H9 (cell line): Measurements from ENCODE around the gene PALM3. TPM values are rescaled to one million over a fixed set of nuclear protein-coding genes. Genes with fewer than 3 reads are reported as not detected.

Experiments used
- DNase-seq: peaks from one replicate; pipeline ENCODE4 v3.0.0-alpha.2; 2017
- H2AFZ ChIP-seq: one replicate; pipeline ENCODE4 v1.6.1; 2013; ENCODE audit warnings: mild to moderate bottlenecking, low read length, control low read depth, moderate library complexity
- H2AK5ac ChIP-seq: 2 replicates; pipeline ENCODE4 v1.6.1; 2013; ENCODE audit warnings: low read length, control low read depth, mixed read lengths; ENCODE audit not compliant: insufficient read length
- H2BK120ac ChIP-seq: one replicate; pipeline ENCODE4 v1.6.1; 2013; ENCODE audit warnings: low read depth, mild to moderate bottlenecking, low read length, control low read depth, inconsistent platforms; ENCODE audit not compliant: poor library complexity, severe bottlenecking
- H2BK12ac ChIP-seq: 2 replicates; pipeline ENCODE4 v1.6.1; 2013; ENCODE audit warnings: low read length, control low read depth, mixed read lengths, low read depth; ENCODE audit not compliant: insufficient read length
- H2BK15ac ChIP-seq: 2 replicates; pipeline ENCODE4 v1.6.1; 2013; ENCODE audit warnings: low read depth, low read length, control low read depth
- H2BK20ac ChIP-seq: one replicate; pipeline ENCODE4 v1.6.1; 2013; ENCODE audit warnings: low read depth, mild to moderate bottlenecking, low read length, control low read depth, inconsistent platforms; ENCODE audit not compliant: poor library complexity, severe bottlenecking
- H2BK5ac ChIP-seq: 2 replicates; pipeline ENCODE4 v1.6.1; 2013; ENCODE audit warnings: low read length, control low read depth, mixed read lengths; ENCODE audit not compliant: insufficient read length
- H3K14ac ChIP-seq: 2 replicates; pipeline ENCODE4 v1.6.1; 2013; ENCODE audit warnings: low read length, control low read depth; ENCODE audit not compliant: insufficient read depth
- H3K18ac ChIP-seq: 2 replicates; pipeline ENCODE4 v1.6.1; 2013; ENCODE audit warnings: low read depth, mild to moderate bottlenecking, mixed read lengths, low read length, control low read depth; ENCODE audit not compliant: insufficient read length
- H3K23ac ChIP-seq: 2 replicates; pipeline ENCODE4 v1.6.1; 2013; ENCODE audit warnings: low read length, control low read depth, mixed read lengths, low read depth; ENCODE audit not compliant: insufficient read length
- H3K23me2 ChIP-seq: 2 replicates; pipeline ENCODE4 v1.6.1; 2013; ENCODE audit warnings: low read depth, mild to moderate bottlenecking, mixed read lengths, low read length, control low read depth; ENCODE audit not compliant: insufficient read length, poor library complexity, severe bottlenecking
- H3K27ac ChIP-seq: 2 replicates; pipeline ENCODE4 v1.5.1; 2013; ENCODE audit warnings: low read length, control low read depth, mixed read lengths, low read depth; ENCODE audit not compliant: insufficient read length
- H3K27me3 ChIP-seq: 2 replicates; pipeline ENCODE4 v1.6.1; 2013; ENCODE audit warnings: low read length, control low read depth, inconsistent platforms; ENCODE audit not compliant: insufficient read depth
- H3K4ac ChIP-seq: 2 replicates; pipeline ENCODE4 v1.6.1; 2013; ENCODE audit warnings: low read depth, mild to moderate bottlenecking, control low read depth, inconsistent platforms, low read length, moderate library complexity
- H3K4me1 ChIP-seq: 2 replicates; pipeline ENCODE4 v1.6.1; 2013; ENCODE audit warnings: low read length, control low read depth, inconsistent platforms; ENCODE audit not compliant: insufficient read depth
- H3K4me2 ChIP-seq: 2 replicates; pipeline ENCODE4 v1.6.1; 2013; ENCODE audit warnings: low read length, control low read depth, mixed read lengths; ENCODE audit not compliant: insufficient read length, insufficient read depth
- H3K56ac ChIP-seq: 2 replicates; pipeline ENCODE4 v1.6.1; 2013; ENCODE audit warnings: low read depth, mild to moderate bottlenecking, mixed read lengths, low read length, control low read depth; ENCODE audit not compliant: insufficient read length
- H3K79me1 ChIP-seq: 2 replicates; pipeline ENCODE4 v1.6.1; 2013; ENCODE audit warnings: low read depth, mild to moderate bottlenecking, moderate library complexity, low read length, control low read depth, inconsistent platforms; ENCODE audit not compliant: insufficient read depth, poor library complexity, severe bottlenecking
- H3K79me2 ChIP-seq: 2 replicates; pipeline ENCODE4 v1.6.1; 2013; ENCODE audit warnings: low read length, control low read depth, inconsistent platforms; ENCODE audit not compliant: insufficient read depth
- H3K9ac ChIP-seq: 2 replicates; pipeline ENCODE4 v1.6.1; 2013; ENCODE audit warnings: low read length, control low read depth, mixed read lengths; ENCODE audit not compliant: insufficient read length; ENCODE audit errors: extremely low read depth
- H3K9me3 ChIP-seq: one replicate; pipeline ENCODE4 v1.6.1; 2013; ENCODE audit warnings: low read depth, low read length, inconsistent platforms; ENCODE audit not compliant: control insufficient read depth
- H3T11ph ChIP-seq: one replicate; pipeline ENCODE4 v1.6.1; 2013; ENCODE audit warnings: mild to moderate bottlenecking, low read length, control low read depth, inconsistent platforms
- H4K20me1 ChIP-seq: one replicate; pipeline ENCODE4 v1.6.1; 2013; ENCODE audit not compliant: control insufficient read depth, insufficient read length, insufficient read depth
- H4K5ac ChIP-seq: 2 replicates; pipeline ENCODE4 v1.6.1; 2013; ENCODE audit warnings: low read depth, mild to moderate bottlenecking, mixed read lengths, low read length, control low read depth; ENCODE audit not compliant: insufficient read length
- H4K8ac ChIP-seq: replicated peaks from 2 replicates; pipeline ENCODE4 v1.6.1; 2013; ENCODE audit warnings: low read length, control low read depth, mixed read lengths, low read depth; ENCODE audit not compliant: insufficient read length
- H4K91ac ChIP-seq: 2 replicates; pipeline ENCODE4 v1.6.1; 2013; ENCODE audit warnings: low read depth, mild to moderate bottlenecking, moderate library complexity, mixed read lengths, low read length, control low read depth; ENCODE audit not compliant: insufficient read length
- H3K27ac Mint-ChIP-seq, 3 experiments: 2 replicates in 2 of 3; 3 replicates in 1 of 3; pipeline ENCODE4 v1.8.0; 2020 to 2021; ENCODE audit warnings: mixed read lengths in 3 of 3, mild to moderate bottlenecking in 1 of 3, moderate library complexity in 1 of 3
- H3K27me3 Mint-ChIP-seq: 2 replicates; pipeline ENCODE4 v1.8.0; 2021; ENCODE audit warnings: low read depth, mild to moderate bottlenecking, moderate library complexity, mixed read lengths
- H3K36me3 Mint-ChIP-seq, 3 experiments: 2 replicates in 2 of 3; 3 replicates in 1 of 3; pipeline ENCODE4 v1.8.0; 2020 to 2021; ENCODE audit warnings: low read depth in 3 of 3, mixed read lengths in 3 of 3; ENCODE audit not compliant: insufficient read depth in 1 of 3
- H3K4me1 Mint-ChIP-seq, 2 experiments: 2 replicates each; pipeline ENCODE4 v1.8.0; 2020; ENCODE audit warnings: mixed read lengths in 2 of 2
- H3K4me3 Mint-ChIP-seq, 2 experiments: 2 replicates in 1 of 2; 3 replicates in 1 of 2; pipeline ENCODE4 v1.8.0; 2020 to 2021; ENCODE audit warnings: mild to moderate bottlenecking in 2 of 2, mixed read lengths in 2 of 2, moderate library complexity in 1 of 2
- H3K9me3 Mint-ChIP-seq, 2 experiments: 2 replicates in 1 of 2; 3 replicates in 1 of 2; pipeline ENCODE4 v1.8.0; 2020; ENCODE audit warnings: mild to moderate bottlenecking in 2 of 2, mixed read lengths in 2 of 2, moderate library complexity in 1 of 2
- CTCF ChIP-seq: fragments of 200-600 bp; sonication (generic); conservative IDR thresholded peaks from 3 replicates; pipeline ENCODE4 v1.8.0; 2021; ENCODE audit warnings: antibody characterized with exemption, mild to moderate bottlenecking
- WGBS: extraction: QIAGEN DNeasy Blood & Tissue Kit; methylation state at CpG from one replicate; pipeline ENCODE4 v1.1.7; 2013; ENCODE audit warnings: missing lambda C conversion rate, low lambda C conversion rate, mixed read lengths; ENCODE audit not compliant: insufficient read length; ENCODE audit errors: extremely low coverage; 5-methylcytosine and 5-hydroxymethylcytosine counted together
- total RNA-seq: library from RNA; stranded (reverse); gene quantifications from 2 replicates; pipeline ENCODE4 v1.2.1, GENCODE V29; 2021

Gene PALM3
- total RNA-seq, 1 experiment from 2014 or later, result 11.5 TPM

GRCh38 chr19:14091813-14092462, 30.1 kb upstream of the PALM3 start:
- Histone ChIP-seq H3K56ac (no peak overlapping the region), H3K27ac (no peak overlapping the region), H3K9ac (no peak overlapping the region)

More at GRCh38 chr19:14091813-14092462, 30.1 kb upstream of the PALM3 start:
- DNase-seq, result no peak
- TF ChIP-seq CTCF, result peak; percentile 22; the same call in 1 of the 3 replicates
- H3K4ac ChIP-seq, result no peak overlapping the region
- H2AK5ac ChIP-seq, result no peak overlapping the region
- H4K91ac ChIP-seq, result no peak overlapping the region
- H3K9me3 ChIP-seq, result peaks cover 6% of the 10 kb centered on the region
- no peak overlapping the region for H2BK20ac ChIP-seq
- H3K4me3 Mint-ChIP-seq, result peak overlapping the region; percentile 78 to 98
- H3K18ac ChIP-seq, result no peak overlapping the region
- no peak overlapping the region for H2BK15ac ChIP-seq
- H3K4me1 ChIP-seq, result no peaks in the 10 kb centered on the region
- H3K79me2 ChIP-seq, result no peaks in the 10 kb centered on the region
- no CpG with 5 or more reads among the region's 15 CpGs for WGBS
- H3K4me1 Mint-ChIP-seq, result peaks cover 12% of the 10 kb centered on the region in 2 experiments
- peaks cover 13 to 15% of the 10 kb centered on the region in 2 experiments for H3K9me3 Mint-ChIP-seq
- H4K8ac ChIP-seq, result no peak overlapping the region
- peak overlapping the region; percentile 68 for H3K4me2 ChIP-seq
- no peaks in the 10 kb centered on the region for H3K79me1 ChIP-seq
- H3K23me2 ChIP-seq, result peaks cover 8% of the 10 kb centered on the region
- no peaks in the 10 kb centered on the region for H3K27me3 ChIP-seq
- H3K23ac ChIP-seq, result no peak overlapping the region
- no peak overlapping the region for H2AFZ ChIP-seq
- no peak overlapping the region for H2BK12ac ChIP-seq
- no peak overlapping the region for H2BK5ac ChIP-seq
- H3T11ph ChIP-seq, result no peak overlapping the region
- peaks cover 17 to 37% (median 34%) of the 10 kb centered on the region in 3 experiments for H3K36me3 Mint-ChIP-seq
- no peak overlapping the region; a peak in 1 of 7 replicates for H3K27ac Mint-ChIP-seq
- no peak overlapping the region for H2BK120ac ChIP-seq
- H4K20me1 ChIP-seq, result no peaks in the 10 kb centered on the region
- peaks cover 23% of the 10 kb centered on the region for H3K27me3 Mint-ChIP-seq
- no peak overlapping the region for H3K14ac ChIP-seq
- H4K5ac ChIP-seq, result no peak overlapping the region
